Endothelial cell of umbilical vein (primary cell): Measurements from ENCODE around the gene SMAD6. TPM values are rescaled to one million over a fixed set of nuclear protein-coding genes. Genes with fewer than 3 reads are reported as not detected.
A peak's percentile ranks its signal among the peaks of the same experiment; 100 is the strongest.

ENCODE experiments used
- BruUV-seq: library from RNA; stranded (reverse); fragments of 400-500 nt; replicated peaks from 2 replicates; lab custom pipeline; 2021; lab: Mats Ljungman, UMichigan
- CTCF ChIA-PET: fragments of 300-600, 350-600 bp; sonication (Branson Sonifier 250); formaldehyde crosslinking; loops from one replicate; lab custom pipeline; 2021; ENCODE audit warnings: antibody characterized with exemption, inconsistent platforms; lab: Charles Lee
- POLR2A ChIA-PET: fragments of 300-600, 350-600 bp; sonication (Branson Sonifier 250); formaldehyde crosslinking; loops from one replicate; lab custom pipeline; 2021; ENCODE audit warnings: antibody characterized with exemption, inconsistent platforms; lab: Charles Lee
- DNase-seq: peaks from one replicate; pipeline ENCODE4 v3.0.0-alpha.2; 2011; ENCODE audit warnings: low read depth, low spot score
- FAIRE-seq: peaks from 2 replicates; lab custom pipeline; 2011; peaks lifted over from hg19 to GRCh38; lab: Jason Lieb, UNC
- H2AFZ ChIP-seq: 2 replicates; pipeline ENCODE4 v1.6.0; 2012; ENCODE audit warnings: low read depth, low read length, control low read depth, inconsistent platforms
- H3K27ac ChIP-seq: 2 replicates; pipeline ENCODE4 v1.5.1; 2011; ENCODE audit warnings: low read depth, mild to moderate bottlenecking, control low read depth, low read length, moderate library complexity; ENCODE audit not compliant: insufficient read depth
- H3K27me3 ChIP-seq, 2 experiments: 2 replicates each; pipeline versions ENCODE4 v1.6.0 to v1.6.1; 2011; ENCODE audit warnings: low read length in 2 of 2, mixed read lengths in 1 of 2; ENCODE audit not compliant: control insufficient read depth in 2 of 2, insufficient read depth in 2 of 2
- H3K36me3 ChIP-seq, 2 experiments: 2 replicates in 1 of 2; 3 replicates in 1 of 2; pipeline ENCODE4 v1.5.1; 2011; ENCODE audit warnings: low read length in 2 of 2, mild to moderate bottlenecking in 1 of 2, moderate library complexity in 1 of 2; ENCODE audit not compliant: control insufficient read depth in 2 of 2, insufficient read depth in 2 of 2; ENCODE audit errors: extremely low read depth in 1 of 2
- H3K4me1 ChIP-seq: 3 replicates; pipeline ENCODE4 v1.5.1; 2011; ENCODE audit warnings: mild to moderate bottlenecking, low read length; ENCODE audit not compliant: control insufficient read depth, insufficient read depth; ENCODE audit errors: extremely low read depth
- H3K4me2 ChIP-seq: 2 replicates; pipeline ENCODE4 v1.6.1; 2011; ENCODE audit warnings: low read length, control low read depth, mixed read lengths; ENCODE audit not compliant: insufficient read depth
- H3K4me3 ChIP-seq, 3 experiments: fragments of 200-600 bp in 1 of 3; sonication (generic), shearing (Covaris generic) in 1 of 3; replicated peaks in 1 of 3; 2 replicates each; pipeline ENCODE4 v1.5.1; 2011 to 2016; ENCODE audit warnings: control low read depth in 3 of 3, low read length in 3 of 3, mild to moderate bottlenecking in 2 of 3, inconsistent platforms in 1 of 3, low read depth in 1 of 3, moderate library complexity in 1 of 3; ENCODE audit not compliant: insufficient read depth in 1 of 3
- H3K79me2 ChIP-seq: 2 replicates; pipeline ENCODE4 v1.6.0; 2012; ENCODE audit warnings: low read length, inconsistent platforms; ENCODE audit not compliant: control insufficient read depth, insufficient read depth
- H3K9ac ChIP-seq: replicated peaks from 2 replicates; pipeline ENCODE3; 2011; ENCODE audit warnings: low read length, control low read depth; ENCODE audit not compliant: insufficient read depth; ENCODE audit errors: extremely low read depth
- H3K9me1 ChIP-seq: replicated peaks from 3 replicates; pipeline ENCODE4 v1.6.0; 2011; ENCODE audit warnings: mild to moderate bottlenecking, low read length; ENCODE audit not compliant: control insufficient read depth, insufficient read depth; ENCODE audit errors: extremely low read depth
- H3K9me3 ChIP-seq: replicated peaks from 2 replicates; pipeline ENCODE4 v1.5.1; 2012; ENCODE audit warnings: low read length, inconsistent platforms; ENCODE audit not compliant: control insufficient read depth, insufficient read depth
- H4K20me1 ChIP-seq: replicated peaks from 2 replicates; pipeline ENCODE3; 2011; ENCODE audit warnings: mild to moderate bottlenecking, low read length; ENCODE audit not compliant: control insufficient read depth, insufficient read depth; ENCODE audit errors: extremely low read depth
- EZH2 ChIP-seq: IDR thresholded peaks from 2 replicates; pipeline ENCODE4 v1.6.1; 2012; ENCODE audit warnings: borderline replicate concordance, low read depth, mild to moderate bottlenecking, moderate library complexity, low read length, inconsistent platforms; ENCODE audit not compliant: severe bottlenecking
- FOS ChIP-seq: IDR thresholded peaks from 2 replicates; pipeline ENCODE4 v1.6.1; 2011; ENCODE audit warnings: mild to moderate bottlenecking, low read length, moderate library complexity, borderline replicate concordance; ENCODE audit not compliant: insufficient read depth
- GATA2 ChIP-seq: IDR thresholded peaks from 2 replicates; pipeline ENCODE4 v1.7.0; 2011; ENCODE audit warnings: low read depth, mild to moderate bottlenecking, moderate library complexity, mixed read lengths, low read length; ENCODE audit not compliant: insufficient read length, insufficient read depth
- JUN ChIP-seq: IDR thresholded peaks from 2 replicates; pipeline ENCODE4 v1.6.1; 2011; ENCODE audit warnings: borderline replicate concordance, low read depth; ENCODE audit not compliant: insufficient read length, insufficient read depth
- MAX ChIP-seq: IDR thresholded peaks from 2 replicates; pipeline ENCODE4 v1.6.1; 2011; ENCODE audit not compliant: insufficient read depth, insufficient read length
- MYC ChIP-seq: IDR thresholded peaks from one replicate; pipeline ENCODE4 v1.6.1; 2011; ENCODE audit warnings: mild to moderate bottlenecking, low read depth, low read length
- POLR2A ChIP-seq: IDR thresholded peaks from 2 replicates; pipeline ENCODE4 v1.6.1; 2012; ENCODE audit warnings: low read depth, mild to moderate bottlenecking, control low read depth, low read length
- POLR2AphosphoS5 ChIP-seq: IDR thresholded peaks from 2 replicates; pipeline ENCODE4 v1.6.1; 2012; ENCODE audit warnings: low read depth, mild to moderate bottlenecking, control low read depth, low read length, moderate library complexity; ENCODE audit not compliant: insufficient read depth
- dilution Hi-C: fragments of 300-500 bp; cut with MboI; formaldehyde crosslinking; loops from one replicate; pipeline ENCODE4 v1.15.0; 2019; ENCODE audit warnings: low sequenced_read_pairs; ENCODE audit not compliant: extremely low pct_ligation_motif_present
- intact Hi-C: fragments of 100-400 bp; cut with micrococcal nuclease; formaldehyde crosslinking; loops from one replicate; pipeline ENCODE4 v1.10.0; 2022
- polyA plus RNA-seq, 4 experiments: library from polyadenylated mRNA; depleted of rRNA in 3 of 4; stranded (reverse) in 3 of 4; unstranded in 1 of 4; fragments of >200 nt; gene quantifications; 2 replicates each; pipeline versions ENCODE4 v1.2.1 to v1.2.3, GENCODE V29; 2011 to 2012; ENCODE audit warnings: missing spikeins in 1 of 4
- total RNA-seq: library from RNA; stranded (reverse); gene quantifications from 2 replicates; pipeline ENCODE4 v1.2.3, GENCODE V29; 2021
- TF ChIP-seq, protein P1 (sequence below), 2 donors: IDR thresholded peaks; 1 replicate in 1 of 2; 2 replicates in 1 of 2; pipeline ENCODE4 v1.5.1; 2011; ENCODE audit warnings: low read length in 2 of 2, mild to moderate bottlenecking in 2 of 2, moderate library complexity in 2 of 2, control low read depth in 1 of 2, inconsistent platforms in 1 of 2, low read depth in 1 of 2; ENCODE audit not compliant: insufficient read depth in 1 of 2; ENCODE audit errors: extremely low read depth in 1 of 2

SMAD6 gene
- total and polyA plus RNA-seq, 2 donors (not counting 3 experiments of a cell fraction or from before 2014, with no cell fraction given), result 7.3 to 12.5 TPM

- POLR2A ChIA-PET, result no interaction called here
- H4K20me1 ChIP-seq, result no peaks in the 10 kb centered on the region
- no peaks in the 10 kb centered on the region for H3K9me3 ChIP-seq
- no TSS peak for BruUV-seq
- DNase-seq (no peak), FAIRE-seq (peak; percentile 72)
- no peaks in the 10 kb centered on the region for H3K9me1 ChIP-seq
- H3K4me2 ChIP-seq, result peak overlapping the region; percentile 78
- peak overlapping the region; percentile 56 to 79 (median 64) for H3K4me3 ChIP-seq
- dilution Hi-C loops (no loop called here), intact Hi-C loops (no loop called here)
- no peaks in the 10 kb centered on the region for H3K27me3 ChIP-seq
- TF ChIP-seq, protein P1, sequence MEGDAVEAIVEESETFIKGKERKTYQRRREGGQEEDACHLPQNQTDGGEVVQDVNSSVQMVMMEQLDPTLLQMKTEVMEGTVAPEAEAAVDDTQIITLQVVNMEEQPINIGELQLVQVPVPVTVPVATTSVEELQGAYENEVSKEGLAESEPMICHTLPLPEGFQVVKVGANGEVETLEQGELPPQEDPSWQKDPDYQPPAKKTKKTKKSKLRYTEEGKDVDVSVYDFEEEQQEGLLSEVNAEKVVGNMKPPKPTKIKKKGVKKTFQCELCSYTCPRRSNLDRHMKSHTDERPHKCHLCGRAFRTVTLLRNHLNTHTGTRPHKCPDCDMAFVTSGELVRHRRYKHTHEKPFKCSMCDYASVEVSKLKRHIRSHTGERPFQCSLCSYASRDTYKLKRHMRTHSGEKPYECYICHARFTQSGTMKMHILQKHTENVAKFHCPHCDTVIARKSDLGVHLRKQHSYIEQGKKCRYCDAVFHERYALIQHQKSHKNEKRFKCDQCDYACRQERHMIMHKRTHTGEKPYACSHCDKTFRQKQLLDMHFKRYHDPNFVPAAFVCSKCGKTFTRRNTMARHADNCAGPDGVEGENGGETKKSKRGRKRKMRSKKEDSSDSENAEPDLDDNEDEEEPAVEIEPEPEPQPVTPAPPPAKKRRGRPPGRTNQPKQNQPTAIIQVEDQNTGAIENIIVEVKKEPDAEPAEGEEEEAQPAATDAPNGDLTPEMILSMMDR (IDR thresholded peaks at IDR 0.05; ENCODE audit: extremely low read depth in 1 of 2, insufficient read depth in 1 of 2, low read depth in 1 of 2, low read length in 2 of 2), result no peak
- no peak for TF ChIP-seq FOS
- TF ChIP-seq JUN, result no peak
- H3K79me2 ChIP-seq, result peaks cover 44% of the 10 kb centered on the region
- H3K9ac ChIP-seq, result peak overlapping the region; percentile 78
- H2AFZ ChIP-seq, result no peak overlapping the region
- CTCF ChIA-PET, result interaction anchor here (0.6 to 14.2 kb wide), 17 partner anchors 10 to 147 kb away, joined by 3 to 226 read pairs (median 3); no protein-coding TSS in a partner anchor
- peak overlapping the region; percentile 80 for H3K27ac ChIP-seq
- no peaks in the 10 kb centered on the region for H3K36me3 ChIP-seq
- H3K4me1 ChIP-seq, result peaks cover 44% of the 10 kb centered on the region
Observed at GRCh38 chr15:66704019-66704802, 2.2 kb downstream of the SMAD6 start.

DNA sequence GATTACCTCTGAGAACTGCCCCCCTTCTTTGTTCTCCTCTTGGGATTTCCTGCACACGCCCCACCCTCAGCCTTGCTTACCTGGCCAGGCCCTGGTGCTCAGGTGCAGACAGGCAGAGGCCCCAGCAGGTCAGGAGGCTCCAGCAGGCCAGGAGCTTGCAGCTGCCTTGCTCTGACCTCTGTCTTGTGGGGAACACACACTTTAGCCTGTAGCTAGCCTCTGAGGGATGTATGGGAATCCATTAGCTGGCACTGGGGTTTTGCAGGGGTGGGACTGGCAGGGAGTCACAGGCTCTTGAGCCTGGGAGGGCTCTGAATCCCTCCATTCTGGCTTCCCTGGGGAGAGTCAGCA, 2.7 kb downstream of the SMAD6 start:
- Histone ChIP-seq H3K27ac (no peak overlapping the region), H3K4me2 (peak overlapping the region; percentile 78), H3K9me1 (no peaks in the 10 kb centered on the region), H3K9ac (peak overlapping the region; percentile 78), H3K9me3 (no peaks in the 10 kb centered on the region), H3K36me3 (no peaks in the 10 kb centered on the region), H3K4me3 (peak overlapping the region; percentile 56 to 79 (median 64)), H3K4me1 (peaks cover 44% of the 10 kb centered on the region), H3K79me2 (peaks cover 46% of the 10 kb centered on the region), H4K20me1 (no peaks in the 10 kb centered on the region), H3K27me3 (no peaks in the 10 kb centered on the region), H2AFZ (no peak overlapping the region)
- FAIRE-seq, result no peak
- TF ChIP-seq MYC, result no peak
- TF ChIP-seq MAX, result no peak
- no peak for TF ChIP-seq JUN
- TF ChIP-seq, protein P1 (IDR thresholded peaks at IDR 0.05; ENCODE audit: extremely low read depth in 1 of 2, insufficient read depth in 1 of 2, low read depth in 1 of 2, low read length in 2 of 2), result no peak
- no peak for TF ChIP-seq GATA2
- TF ChIP-seq EZH2, result no peak
- no peak for TF ChIP-seq POLR2A
- no peak for TF ChIP-seq FOS
- TF ChIP-seq POLR2AphosphoS5, result no peak
- intact Hi-C loops (no loop called here), dilution Hi-C loops (no loop called here)
- ChIA-PET CTCF (interaction anchor here (1.0 to 14.2 kb wide), 9 partner anchors 10 to 147 kb away, joined by 3 to 226 read pairs (median 13); no protein-coding TSS in a partner anchor), POLR2A (no interaction called here)
- no TSS peak for BruUV-seq
- DNase-seq, result no peak
